HepG2 (cell line): ENCODE results near the gene ARHGEF9. TPM values are rescaled to one million over a fixed set of nuclear protein-coding genes. Genes with fewer than 3 reads are reported as not detected.

Experiments used
- ATAC-seq: fragments of 200-7000 bp; cut with Tn5 transposase; 3 replicates; pipeline ENCODE4 v1.9.1; 2020; ENCODE audit warnings: mild to moderate bottlenecking, moderate library complexity
- BruUV-seq: library from RNA; stranded (reverse); fragments of 400-500 nt; replicated peaks from 2 replicates; lab custom pipeline; 2021; lab: Mats Ljungman, UMichigan
- CTCF ChIA-PET: fragments of 300-600 bp; formaldehyde crosslinking; extraction: SDS; loops from one replicate; lab custom pipeline; 2021; ENCODE audit warnings: low total read pairs, inconsistent platforms, low intra/inter-chr PET ratio; lab: Yijun Ruan, JAX
- POLR2A ChIA-PET: fragments of 350-600 bp; sonication (Branson Sonifier 250); formaldehyde crosslinking; loops from one replicate; lab custom pipeline; 2020; ENCODE audit warnings: antibody characterized with exemption, inconsistent platforms; lab: Yijun Ruan, JAX
- DNase-seq: peaks from one replicate; pipeline ENCODE4 v3.0.0-alpha.2; 2015; ENCODE audit warnings: low spot score
- FAIRE-seq: peaks from 3 replicates; lab custom pipeline; 2011; peaks lifted over from hg19 to GRCh38; lab: Jason Lieb, UNC
- H2AFZ ChIP-seq: one replicate; pipeline ENCODE4 v1.6.1; 2011; ENCODE audit warnings: low read length, inconsistent platforms
- H3K27ac ChIP-seq: fragments of 300-600 bp; 3 replicates; pipeline ENCODE4 v1.8.0; 2011; ENCODE audit warnings: mixed run types, mild to moderate bottlenecking, mixed read lengths, low read length, inconsistent platforms; ENCODE audit not compliant: insufficient read depth; ENCODE audit errors: extremely low read length
- H3K27me3 ChIP-seq, 2 experiments: fragments of 200-600 bp in 1 of 2; 2 replicates in 1 of 2; 3 replicates in 1 of 2; pipeline versions ENCODE4 v1.6.0 to v1.8.0; 2011; ENCODE audit warnings: low read length in 2 of 2, mild to moderate bottlenecking in 2 of 2, moderate library complexity in 2 of 2, inconsistent platforms in 1 of 2; ENCODE audit not compliant: insufficient read depth in 2 of 2, control insufficient read depth in 1 of 2
- H3K36me3 ChIP-seq, 2 experiments: fragments of 200-600 bp in 1 of 2; replicated peaks in 1 of 2; 2 replicates in 1 of 2; 3 replicates in 1 of 2; pipeline versions ENCODE4 v1.5.1 to v1.8.0; 2011; ENCODE audit warnings: low read length in 2 of 2, inconsistent platforms in 1 of 2; ENCODE audit not compliant: insufficient read depth in 2 of 2, control insufficient read depth in 1 of 2
- H3K4me1 ChIP-seq: 2 replicates; pipeline ENCODE4 v1.5.1; 2012; ENCODE audit warnings: low read length, inconsistent platforms; ENCODE audit not compliant: insufficient read depth
- H3K4me2 ChIP-seq: 2 replicates; pipeline ENCODE4 v1.6.0; 2011; ENCODE audit warnings: low read depth, low read length, inconsistent platforms
- H3K4me3 ChIP-seq, 3 experiments: fragments of 200-600 bp in 1 of 3; sonication (generic), shearing (Covaris generic) in 1 of 3; replicated peaks in 1 of 3; 2 replicates each; pipeline ENCODE4 v1.5.1; 2011 to 2016; ENCODE audit warnings: low read length in 3 of 3, inconsistent platforms in 2 of 3, low read depth in 2 of 3, mild to moderate bottlenecking in 2 of 3, control low read depth in 1 of 3, mixed read lengths in 1 of 3; ENCODE audit not compliant: insufficient read depth in 1 of 3
- H3K79me2 ChIP-seq: one replicate; pipeline ENCODE4 v1.6.1; 2011; ENCODE audit warnings: low read length, inconsistent platforms; ENCODE audit not compliant: insufficient read depth
- H3K9ac ChIP-seq: 2 replicates; pipeline ENCODE4 v1.6.0; 2011; ENCODE audit warnings: mild to moderate bottlenecking, low read depth, low read length, inconsistent platforms; ENCODE audit not compliant: insufficient read depth
- H3K9me3 ChIP-seq: 2 replicates; pipeline ENCODE4 v1.5.1; 2012; ENCODE audit warnings: mild to moderate bottlenecking, low read length
- H4K20me1 ChIP-seq: 2 replicates; pipeline ENCODE4 v1.6.0; 2011; ENCODE audit warnings: inconsistent platforms, mild to moderate bottlenecking, low read length, moderate library complexity; ENCODE audit not compliant: insufficient read depth
- IKZF1 ChIP-seq: fragments of 450-650 bp; IDR thresholded peaks from 2 replicates; pipeline ENCODE4 v1.7.1; 2016
- NBN ChIP-seq: fragments of 450-650 bp; conservative IDR thresholded peaks from 2 replicates; pipeline ENCODE4 v1.6.1; 2017
- NRL ChIP-seq: sonication (generic); formaldehyde crosslinking; IDR thresholded peaks from 2 replicates; pipeline ENCODE4 v1.5.0; 2020; ENCODE audit warnings: missing genetic modification reagents, mild to moderate bottlenecking, moderate library complexity, borderline replicate concordance
- RARA ChIP-seq: IDR thresholded peaks from 2 replicates; pipeline ENCODE4 v1.6.1; 2016; ENCODE audit warnings: missing genetic modification reagents, missing compliant biosample characterization
- SMAD3 ChIP-seq: sonication (generic); formaldehyde crosslinking; IDR thresholded peaks from 2 replicates; pipeline ENCODE4 v1.4.0; 2020; ENCODE audit warnings: missing genetic modification reagents
- SRY ChIP-seq: sonication (generic); formaldehyde crosslinking; IDR thresholded peaks from 2 replicates; pipeline ENCODE4 v1.8.0; 2022; ENCODE audit warnings: mild to moderate bottlenecking, missing genetic modification reagents
- ZNF451 ChIP-seq: sonication (generic); formaldehyde crosslinking; IDR thresholded peaks from 2 replicates; pipeline ENCODE4 v1.5.0; 2020; ENCODE audit warnings: mild to moderate bottlenecking, missing genetic modification reagents
- ZNF776 ChIP-seq: sonication (generic); formaldehyde crosslinking; IDR thresholded peaks from 2 replicates; pipeline ENCODE4 v1.4.0; 2020; ENCODE audit warnings: mild to moderate bottlenecking, missing genetic modification reagents
- WGBS: methylation state at CpG from one replicate; pipeline ENCODE4 v1.1.6; 2017; ENCODE audit warnings: low lambda C conversion rate; 5-methylcytosine and 5-hydroxymethylcytosine counted together
- in situ Hi-C: cut with HindIII; loops from 2 replicates; pipeline ENCODE4 v1.10.0; 2017; ENCODE audit warnings: low pct_unique_long_range_greater_than_20kb; ENCODE audit not compliant: extremely low pct_ligation_motif_present
- intact Hi-C: fragments of 100-400 bp; cut with micrococcal nuclease; formaldehyde crosslinking; loops from one replicate; pipeline ENCODE4 v1.10.0; 2022; ENCODE audit not compliant: unreplicated experiment
- polyA plus RNA-seq, 8 experiments: library from polyadenylated mRNA; depleted of rRNA in 3 of 8; stranded (reverse) in 7 of 8; unstranded in 1 of 8; fragments of >200 nt; fragmentation: Illumina TruSeq in 4 of 8; extraction: Trizol in 4 of 8; gene quantifications; 2 replicates each; pipeline versions ENCODE4 v1.2.1 to v1.2.3, GENCODE V29; 2011 to 2016; ENCODE audit warnings: low read depth in 4 of 8, missing spikeins in 1 of 8, mixed read lengths in 1 of 8; ENCODE audit not compliant: insufficient read depth in 1 of 8
- total RNA-seq, 5 experiments: library from RNA; depleted of rRNA; stranded (reverse); fragments of >200 nt; fragmentation: Illumina TruSeq; extraction: Trizol; gene quantifications; 2 replicates each; pipeline ENCODE4 v1.2.3, GENCODE V29; 2016; ENCODE audit warnings: low read depth in 1 of 5
- TF ChIP-seq, protein P1 (sequence below): sonication (generic); formaldehyde crosslinking; conservative IDR thresholded peaks from 2 replicates; pipeline ENCODE4 v1.4.0; 2020; ENCODE audit warnings: missing genetic modification reagents
- TF ChIP-seq, protein P2 (sequence below): sonication (generic); formaldehyde crosslinking; IDR thresholded peaks from 2 replicates; pipeline ENCODE4 v1.5.1; 2020; ENCODE audit warnings: mild to moderate bottlenecking, missing genetic modification reagents, borderline replicate concordance
- TF ChIP-seq, protein P3 (sequence below): sonication (generic); formaldehyde crosslinking; IDR thresholded peaks from 2 replicates; pipeline ENCODE4 v1.4.0; 2020; ENCODE audit warnings: missing genetic modification reagents, borderline replicate concordance

Gene ARHGEF9
- total and polyA plus RNA-seq, 2 of the 13 experiments (the other 11 are each of a cell fraction or from before 2014, with no cell fraction given) = 0.91 to 1.8 TPM

DNA sequence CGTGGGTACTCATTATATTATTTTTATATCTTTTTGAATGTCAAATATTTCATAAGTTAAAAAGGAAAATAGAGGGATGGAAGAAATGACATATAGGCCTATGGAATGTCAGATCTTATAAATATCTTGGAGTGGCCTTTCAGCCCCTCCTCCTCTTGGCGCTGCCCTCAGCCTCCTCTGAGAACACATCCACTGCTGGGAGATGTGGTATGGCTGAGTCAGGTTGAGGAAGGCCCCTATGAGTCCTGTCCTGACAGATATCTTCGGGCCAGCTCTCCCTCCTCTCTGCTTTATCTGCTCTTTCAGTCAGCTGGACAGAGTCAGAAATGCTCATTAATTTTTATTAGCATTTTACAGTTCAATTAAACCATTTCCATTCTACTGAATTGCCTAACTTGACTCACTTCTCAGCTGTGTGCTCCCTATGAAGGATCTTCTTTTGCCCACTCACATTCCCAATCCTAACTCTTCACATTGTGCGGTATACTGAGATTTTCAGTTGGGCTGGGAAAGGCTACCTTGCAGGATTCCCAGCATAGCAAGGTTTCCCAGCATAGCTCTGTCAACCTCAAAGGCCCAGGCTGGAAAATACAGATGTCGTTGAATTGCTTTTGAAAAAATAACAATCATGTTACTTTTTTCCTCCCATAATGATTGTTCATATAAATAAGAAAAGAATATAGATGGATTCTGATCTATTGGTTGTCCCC lies 128.0 kb downstream of the ARHGEF9 start:
- Histone ChIP-seq H3K9me3 (no peaks in the 10 kb centered on the region), H3K4me3 (no peak overlapping the region), H3K27ac (no peak overlapping the region), H3K36me3 (no peaks in the 10 kb centered on the region), H4K20me1 (no peaks in the 10 kb centered on the region), H3K9ac (no peak overlapping the region), H3K27me3 (no peaks in the 10 kb centered on the region), H3K4me2 (no peak overlapping the region), H3K4me1 (no peaks in the 10 kb centered on the region), H3K79me2 (no peaks in the 10 kb centered on the region), H2AFZ (no peak overlapping the region)
- no peak for TF ChIP-seq RARA (CRISPR knock-in tag)
- TF ChIP-seq, protein P1, sequence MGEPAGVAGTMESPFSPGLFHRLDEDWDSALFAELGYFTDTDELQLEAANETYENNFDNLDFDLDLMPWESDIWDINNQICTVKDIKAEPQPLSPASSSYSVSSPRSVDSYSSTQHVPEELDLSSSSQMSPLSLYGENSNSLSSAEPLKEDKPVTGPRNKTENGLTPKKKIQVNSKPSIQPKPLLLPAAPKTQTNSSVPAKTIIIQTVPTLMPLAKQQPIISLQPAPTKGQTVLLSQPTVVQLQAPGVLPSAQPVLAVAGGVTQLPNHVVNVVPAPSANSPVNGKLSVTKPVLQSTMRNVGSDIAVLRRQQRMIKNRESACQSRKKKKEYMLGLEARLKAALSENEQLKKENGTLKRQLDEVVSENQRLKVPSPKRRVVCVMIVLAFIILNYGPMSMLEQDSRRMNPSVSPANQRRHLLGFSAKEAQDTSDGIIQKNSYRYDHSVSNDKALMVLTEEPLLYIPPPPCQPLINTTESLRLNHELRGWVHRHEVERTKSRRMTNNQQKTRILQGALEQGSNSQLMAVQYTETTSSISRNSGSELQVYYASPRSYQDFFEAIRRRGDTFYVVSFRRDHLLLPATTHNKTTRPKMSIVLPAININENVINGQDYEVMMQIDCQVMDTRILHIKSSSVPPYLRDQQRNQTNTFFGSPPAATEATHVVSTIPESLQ (CRISPR knock-in tag) = no peak
- TF ChIP-seq, protein P2, sequence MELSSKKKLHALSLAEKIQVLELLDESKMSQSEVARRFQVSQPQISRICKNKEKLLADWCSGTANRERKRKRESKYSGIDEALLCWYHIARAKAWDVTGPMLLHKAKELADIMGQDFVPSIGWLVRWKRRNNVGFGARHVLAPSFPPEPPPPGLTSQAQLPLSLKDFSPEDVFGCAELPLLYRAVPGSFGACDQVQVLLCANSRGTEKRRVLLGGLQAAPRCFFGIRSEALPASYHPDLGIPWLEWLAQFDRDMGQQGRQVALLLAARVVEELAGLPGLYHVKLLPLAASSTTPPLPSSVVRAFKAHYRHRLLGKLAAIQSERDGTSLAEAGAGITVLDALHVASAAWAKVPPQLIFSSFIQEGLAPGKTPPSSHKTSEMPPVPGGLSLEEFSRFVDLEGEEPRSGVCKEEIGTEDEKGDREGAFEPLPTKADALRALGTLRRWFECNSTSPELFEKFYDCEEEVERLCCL (CRISPR knock-in tag) = no peak
- no peak for TF ChIP-seq NBN
- no peak for TF ChIP-seq IKZF1
- TF ChIP-seq ZNF451 = no peak
- TF ChIP-seq NRL (CRISPR knock-in tag) = no peak
- TF ChIP-seq, protein P3, sequence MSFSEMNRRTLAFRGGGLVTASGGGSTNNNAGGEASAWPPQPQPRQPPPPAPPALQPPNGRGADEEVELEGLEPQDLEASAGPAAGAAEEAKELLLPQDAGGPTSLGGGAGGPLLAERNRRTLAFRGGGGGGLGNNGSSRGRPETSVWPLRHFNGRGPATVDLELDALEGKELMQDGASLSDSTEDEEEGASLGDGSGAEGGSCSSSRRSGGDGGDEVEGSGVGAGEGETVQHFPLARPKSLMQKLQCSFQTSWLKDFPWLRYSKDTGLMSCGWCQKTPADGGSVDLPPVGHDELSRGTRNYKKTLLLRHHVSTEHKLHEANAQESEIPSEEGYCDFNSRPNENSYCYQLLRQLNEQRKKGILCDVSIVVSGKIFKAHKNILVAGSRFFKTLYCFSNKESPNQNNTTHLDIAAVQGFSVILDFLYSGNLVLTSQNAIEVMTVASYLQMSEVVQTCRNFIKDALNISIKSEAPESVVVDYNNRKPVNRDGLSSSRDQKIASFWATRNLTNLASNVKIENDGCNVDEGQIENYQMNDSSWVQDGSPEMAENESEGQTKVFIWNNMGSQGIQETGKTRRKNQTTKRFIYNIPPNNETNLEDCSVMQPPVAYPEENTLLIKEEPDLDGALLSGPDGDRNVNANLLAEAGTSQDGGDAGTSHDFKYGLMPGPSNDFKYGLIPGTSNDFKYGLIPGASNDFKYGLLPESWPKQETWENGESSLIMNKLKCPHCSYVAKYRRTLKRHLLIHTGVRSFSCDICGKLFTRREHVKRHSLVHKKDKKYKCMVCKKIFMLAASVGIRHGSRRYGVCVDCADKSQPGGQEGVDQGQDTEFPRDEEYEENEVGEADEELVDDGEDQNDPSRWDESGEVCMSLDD = no peak
- TF ChIP-seq SMAD3 (CRISPR knock-in tag) = no peak
- no peak for TF ChIP-seq SRY
- no peak for TF ChIP-seq ZNF776 (CRISPR knock-in tag)
- no peak for DNase-seq
- no peak for FAIRE-seq
- 67% methylated on average over 4 of the region's 5 CpGs for WGBS
- intact Hi-C loops (no loop called here), in situ Hi-C loops (no loop called here)
- no TSS peak for BruUV-seq
- ChIA-PET POLR2A (no interaction called here), CTCF (no interaction called here)
- ATAC-seq = no peak
